Retina (tissue), 1 donor: Measurements from ENCODE around the gene NUP210.

Experiments used
- DNase-seq: peaks from one replicate; pipeline ENCODE4 v3.0.0-alpha.2; 2016

The NUP210 gene

DNA sequence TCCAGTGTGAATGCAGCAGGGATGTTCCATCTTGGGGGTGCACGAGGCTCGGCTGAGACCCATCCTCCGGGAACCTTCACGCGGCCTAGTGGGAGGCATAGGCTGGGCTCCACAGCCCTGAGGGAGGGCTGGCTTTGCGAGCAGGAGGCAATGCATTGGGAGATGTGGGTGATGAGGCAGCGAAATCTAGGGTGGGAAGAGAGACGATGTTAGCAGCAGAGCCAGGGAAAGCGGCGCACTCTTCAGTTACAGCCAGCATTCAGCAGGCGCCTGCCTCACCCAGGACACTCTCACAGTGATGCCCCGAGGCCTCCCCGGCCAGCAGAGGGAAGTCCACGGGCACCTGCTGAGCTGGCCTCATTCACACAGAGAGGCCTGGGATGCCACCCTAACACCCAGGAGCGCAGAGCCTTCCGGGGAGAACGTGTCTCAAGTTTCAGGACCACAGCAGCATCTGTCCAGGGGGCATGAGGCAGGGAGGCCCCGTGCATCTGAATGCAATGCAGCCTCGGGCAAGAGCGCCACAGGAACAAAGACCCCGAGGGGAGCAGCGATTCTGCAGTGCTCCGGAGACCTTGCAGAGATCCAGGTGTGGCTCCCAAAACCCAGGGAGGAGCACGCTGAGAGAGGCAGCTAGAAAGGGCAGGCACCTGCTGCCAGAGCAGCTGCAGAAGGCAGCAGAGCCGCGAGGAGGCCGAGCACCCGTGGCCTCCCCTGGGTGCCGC lies 102.4 kb downstream of the NUP210 start:
- DNase-seq, result no peak

DNA sequence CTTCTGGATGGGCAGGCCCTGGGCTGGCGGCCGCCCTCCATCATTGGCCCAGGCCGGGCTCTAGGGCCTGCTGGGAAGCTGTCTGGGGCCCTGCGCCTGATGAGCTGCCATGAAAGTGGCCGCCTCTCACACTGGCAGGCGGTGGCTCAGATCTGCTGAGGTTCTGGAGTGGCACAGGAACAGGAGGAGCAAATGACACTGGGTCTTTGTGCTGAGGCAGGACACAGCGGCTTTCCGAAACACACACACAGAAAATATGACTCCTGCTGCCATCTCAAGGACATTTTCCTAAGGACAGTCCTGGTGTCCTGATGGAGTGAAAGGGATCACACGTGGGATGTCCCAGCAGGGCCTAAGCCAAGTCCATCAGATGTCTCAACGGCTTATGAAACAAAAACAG lies 103.5 kb downstream of the NUP210 start:
- DNase-seq, result no peak

DNA sequence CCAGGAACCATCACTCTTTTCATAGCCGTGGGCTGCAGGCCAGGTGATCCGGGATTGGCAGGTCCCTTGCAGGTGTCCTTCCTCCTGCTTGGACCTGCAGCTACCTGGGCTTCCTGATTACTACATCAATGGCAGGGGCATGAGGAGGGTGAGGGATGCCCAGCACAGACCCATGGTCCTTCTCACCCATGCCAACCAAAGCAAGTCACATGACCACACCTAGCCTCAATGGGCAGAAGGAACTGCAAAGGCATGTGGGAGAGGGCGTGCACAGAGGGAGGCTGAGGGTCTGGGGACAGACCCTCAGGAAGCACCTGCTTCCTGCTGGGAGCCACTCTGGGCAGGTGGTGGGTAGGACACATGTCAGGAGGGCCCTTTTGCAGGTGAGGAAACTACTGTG lies 105.2 kb downstream of the NUP210 start:
- no peak for DNase-seq

DNA sequence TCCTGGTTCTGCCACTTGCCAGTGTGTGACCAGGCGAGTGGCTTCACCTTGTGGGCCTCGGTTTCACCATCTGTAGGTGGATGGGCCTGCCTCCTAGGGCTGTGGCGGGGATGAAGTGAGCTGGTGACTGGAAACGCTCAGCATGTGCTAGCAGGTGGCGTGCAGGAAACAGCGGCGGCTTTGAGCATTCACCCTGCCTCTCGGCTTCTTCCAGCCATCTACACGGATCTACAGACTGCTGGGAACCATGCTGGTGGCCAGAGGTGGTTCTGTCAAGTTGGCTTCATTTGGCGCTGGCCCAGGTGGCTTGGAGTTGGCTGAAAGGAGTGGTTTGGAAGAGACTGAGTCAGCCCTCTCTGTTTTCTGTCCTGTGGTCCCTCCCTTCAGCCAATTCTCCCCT lies 106.3 kb downstream of the NUP210 start:
- no peak for DNase-seq

DNA sequence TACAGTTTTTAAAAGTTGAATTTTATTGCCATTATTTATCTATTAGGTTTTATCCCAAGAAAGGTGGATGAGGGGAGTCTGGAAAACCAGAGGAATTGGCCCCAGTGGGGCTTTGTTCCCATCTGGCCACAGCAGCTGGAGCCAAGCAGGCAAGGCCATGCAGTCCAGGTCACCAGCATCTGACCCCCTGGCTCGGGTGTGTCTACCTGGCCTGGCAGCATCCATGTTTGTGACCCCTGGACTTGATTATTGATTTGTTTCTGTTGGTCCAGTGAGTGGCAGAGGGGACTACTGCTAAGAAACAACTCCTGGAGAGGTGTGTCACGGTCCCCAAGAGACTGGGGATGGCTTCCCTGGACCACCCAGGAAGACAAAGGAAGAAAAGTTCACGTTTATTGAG lies 111.1 kb downstream of the NUP210 start:
- no peak for DNase-seq

DNA sequence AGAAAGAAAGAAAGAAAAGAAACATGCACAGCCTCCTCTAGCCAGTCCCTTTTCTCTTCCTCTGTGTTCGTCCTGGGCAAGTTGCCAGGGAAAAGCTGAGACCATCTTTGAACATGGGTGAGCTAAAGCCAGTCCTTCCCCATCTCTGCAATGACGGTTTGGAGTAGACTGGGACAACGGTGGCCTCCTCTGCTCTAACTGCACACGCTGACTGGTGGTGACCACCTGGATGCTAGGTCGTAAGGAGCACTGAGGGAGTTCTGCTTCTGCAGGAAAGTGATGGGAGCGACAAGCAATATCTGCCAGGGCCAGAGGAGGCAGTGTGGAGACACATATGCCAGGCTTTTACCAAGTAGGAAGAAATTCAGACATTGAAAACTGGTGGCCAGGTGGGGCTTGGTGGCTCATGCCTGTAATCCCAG lies 111.7 kb downstream of the NUP210 start:
- no peak for DNase-seq

DNA sequence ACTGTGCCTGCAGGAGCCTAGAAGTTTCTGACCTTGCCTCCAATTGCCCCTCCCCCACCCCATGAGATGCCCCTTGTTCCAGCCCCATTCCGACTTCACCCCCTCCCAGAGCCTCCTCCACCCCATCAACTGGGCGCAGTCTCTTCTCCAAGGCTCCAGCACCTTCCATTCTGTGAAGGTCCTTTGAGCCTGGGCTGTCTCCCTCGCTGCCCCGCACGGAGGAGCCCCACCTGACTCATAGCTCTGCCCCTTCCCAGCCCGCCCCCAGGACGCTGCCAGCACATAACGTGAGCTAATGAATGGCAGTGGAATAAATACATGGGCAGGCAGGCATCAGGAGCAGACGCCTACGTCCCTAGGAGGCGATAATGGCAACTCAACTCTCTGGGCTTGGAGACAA lies 113.1 kb downstream of the NUP210 start:
- no peak for DNase-seq

DNA sequence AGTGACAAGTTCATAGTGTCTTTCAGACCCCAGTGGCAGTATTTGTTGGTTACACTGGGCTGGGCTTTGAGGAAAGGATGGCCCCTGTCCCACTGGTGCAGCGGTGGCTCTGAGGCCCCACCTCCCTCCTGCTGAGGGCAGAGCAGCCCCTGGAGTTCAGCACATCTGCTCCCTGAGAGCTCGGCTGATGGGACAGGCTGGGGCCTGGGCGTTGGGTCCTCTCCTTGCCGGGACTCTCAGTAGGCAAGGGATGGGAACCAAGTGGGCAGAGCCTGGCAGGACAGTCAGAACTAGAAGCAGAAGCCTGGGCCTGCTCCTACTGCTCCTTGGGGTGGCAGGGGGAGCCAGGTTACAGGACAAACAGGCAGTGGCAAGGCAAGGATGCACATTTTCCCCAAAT lies 114.5 kb downstream of the NUP210 start:
- no peak for DNase-seq

DNA sequence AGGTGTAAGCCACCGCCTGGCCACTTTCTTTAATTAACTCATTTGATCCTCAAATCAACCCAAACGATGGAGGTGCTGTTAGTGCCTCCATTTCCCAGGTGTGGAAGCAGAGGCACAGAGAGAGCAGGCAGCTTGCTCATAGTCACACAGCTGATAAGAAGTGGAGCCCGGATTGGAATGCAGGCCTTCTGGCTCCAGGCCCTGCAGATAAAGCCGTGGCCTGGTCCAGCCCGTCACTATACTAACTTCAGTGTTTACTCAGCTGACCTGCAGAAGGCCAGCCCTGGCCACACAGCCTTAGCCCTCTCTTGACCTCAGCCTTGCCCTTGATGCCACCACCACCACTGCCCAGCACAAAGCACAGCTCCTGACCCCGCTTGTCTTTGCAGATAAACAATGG lies 116.7 kb downstream of the NUP210 start:
- DNase-seq, result no peak

DNA sequence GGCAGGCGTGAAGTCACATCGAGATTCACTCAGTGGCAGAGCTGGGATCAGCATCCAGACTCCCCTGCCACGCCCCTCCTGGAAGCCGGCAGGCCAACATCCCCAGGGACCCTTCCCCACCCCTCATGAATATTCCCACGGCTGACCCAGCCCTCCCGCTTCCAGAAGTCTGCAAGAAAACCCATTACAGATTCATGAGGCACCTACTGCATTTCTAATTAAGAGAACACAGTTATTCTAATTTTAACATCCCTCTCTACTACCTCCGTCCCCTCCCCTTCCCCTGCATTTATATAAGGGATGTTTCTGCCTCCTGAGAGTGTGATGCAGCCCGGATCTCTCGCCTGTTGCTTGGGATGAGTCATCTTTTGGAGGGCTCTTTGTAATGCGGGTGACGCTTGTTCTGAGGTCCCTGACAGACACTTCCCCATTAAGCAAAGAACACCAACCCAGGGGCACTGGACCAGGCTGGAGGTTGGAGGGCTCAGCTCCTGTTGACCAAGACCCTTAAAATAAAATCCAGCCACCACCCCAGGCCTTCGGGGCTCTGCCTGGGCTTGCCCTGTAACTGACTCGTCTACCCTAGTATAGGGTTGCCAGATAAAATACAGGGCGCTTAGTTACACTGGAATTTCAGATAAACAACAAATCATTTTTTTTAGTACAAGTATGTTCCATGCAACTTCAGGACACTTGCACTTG lies 118.7 kb downstream of the NUP210 start:
- no peak for DNase-seq

DNA sequence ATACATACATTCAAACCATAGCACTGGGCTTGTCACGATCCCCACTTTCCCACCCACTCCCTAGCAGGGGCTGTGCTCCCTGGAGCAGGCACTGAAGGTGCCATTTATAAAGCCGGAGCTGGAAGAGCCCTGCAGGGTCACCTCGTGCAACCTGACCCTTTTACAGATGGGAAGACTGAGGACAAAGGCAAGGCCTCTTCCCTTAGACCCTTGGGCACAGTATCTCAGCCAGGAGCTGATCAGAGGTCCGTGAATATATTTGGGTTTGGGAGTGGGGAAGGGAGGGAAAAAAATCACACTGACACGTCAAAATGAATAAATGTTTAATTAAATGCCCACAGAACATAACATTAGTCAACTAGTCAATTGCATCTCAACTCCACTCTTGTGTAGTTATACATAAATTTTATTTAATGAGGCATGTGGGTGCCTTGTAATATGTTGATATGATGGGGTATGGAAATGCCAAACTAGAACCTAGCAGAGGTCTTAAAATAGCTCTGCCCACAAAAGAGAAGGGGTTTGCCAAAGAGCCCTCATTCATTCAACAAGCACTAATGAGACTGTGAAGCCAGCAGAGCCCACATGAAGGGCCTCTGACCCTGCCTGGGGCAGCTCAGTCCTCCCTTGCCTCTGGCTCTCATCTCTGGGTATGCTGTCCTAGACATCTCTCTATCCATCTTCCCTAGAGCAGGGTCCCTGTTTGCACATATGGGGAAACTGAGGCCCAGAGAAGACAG lies 119.4 kb downstream of the NUP210 start:
- no peak for DNase-seq

DNA sequence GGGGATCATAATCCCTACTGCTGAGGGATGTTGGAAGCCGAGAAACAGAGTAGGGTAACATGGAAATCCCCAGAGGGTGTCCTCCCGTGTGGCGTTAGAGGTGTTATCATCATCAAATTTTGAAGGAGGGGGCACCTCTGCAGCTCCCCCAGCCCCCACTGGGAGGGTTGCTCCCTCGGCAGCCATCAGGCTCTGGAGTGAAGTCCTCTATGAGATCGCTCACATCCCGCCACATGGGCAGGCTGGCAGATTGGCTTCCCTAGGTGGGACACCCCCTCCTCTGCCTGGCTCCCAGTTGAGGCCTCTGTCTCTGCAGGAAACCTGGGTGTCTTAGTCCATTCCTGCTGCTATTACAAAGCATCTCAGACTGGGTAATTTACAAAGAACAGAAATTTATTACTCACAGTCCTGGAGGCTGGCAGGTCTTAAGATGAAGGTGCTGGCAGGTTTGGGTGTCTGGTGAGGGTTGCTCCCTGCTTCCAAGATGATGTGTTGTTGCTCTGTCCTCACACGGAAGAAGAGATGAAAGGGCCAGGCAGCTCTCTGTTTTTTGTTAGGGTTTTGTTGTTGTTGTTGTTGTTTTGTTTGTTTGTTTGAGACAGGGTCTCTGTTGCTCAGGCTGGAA lies 120.5 kb downstream of the NUP210 start:
- no peak for DNase-seq

DNA sequence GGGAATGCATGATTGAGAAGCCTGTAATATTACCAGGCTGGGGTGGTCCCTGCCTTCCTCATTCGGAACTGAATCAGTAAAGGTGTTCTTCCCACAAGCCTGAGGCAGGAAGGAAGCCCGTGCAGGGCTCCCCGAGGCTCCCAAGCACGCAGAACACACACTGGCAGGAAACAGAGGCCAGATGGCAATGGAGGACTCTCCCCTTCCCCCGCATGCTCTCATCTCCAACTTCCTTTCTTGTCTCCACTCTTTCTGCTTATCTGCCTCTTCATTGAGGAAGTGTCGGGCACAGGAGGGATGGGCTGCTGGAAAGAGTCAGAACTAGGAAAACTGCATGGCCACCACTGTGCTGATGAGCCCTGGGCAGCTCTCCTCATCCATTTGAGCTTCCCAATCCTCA lies 123.5 kb downstream of the NUP210 start:
- no peak for DNase-seq

DNA sequence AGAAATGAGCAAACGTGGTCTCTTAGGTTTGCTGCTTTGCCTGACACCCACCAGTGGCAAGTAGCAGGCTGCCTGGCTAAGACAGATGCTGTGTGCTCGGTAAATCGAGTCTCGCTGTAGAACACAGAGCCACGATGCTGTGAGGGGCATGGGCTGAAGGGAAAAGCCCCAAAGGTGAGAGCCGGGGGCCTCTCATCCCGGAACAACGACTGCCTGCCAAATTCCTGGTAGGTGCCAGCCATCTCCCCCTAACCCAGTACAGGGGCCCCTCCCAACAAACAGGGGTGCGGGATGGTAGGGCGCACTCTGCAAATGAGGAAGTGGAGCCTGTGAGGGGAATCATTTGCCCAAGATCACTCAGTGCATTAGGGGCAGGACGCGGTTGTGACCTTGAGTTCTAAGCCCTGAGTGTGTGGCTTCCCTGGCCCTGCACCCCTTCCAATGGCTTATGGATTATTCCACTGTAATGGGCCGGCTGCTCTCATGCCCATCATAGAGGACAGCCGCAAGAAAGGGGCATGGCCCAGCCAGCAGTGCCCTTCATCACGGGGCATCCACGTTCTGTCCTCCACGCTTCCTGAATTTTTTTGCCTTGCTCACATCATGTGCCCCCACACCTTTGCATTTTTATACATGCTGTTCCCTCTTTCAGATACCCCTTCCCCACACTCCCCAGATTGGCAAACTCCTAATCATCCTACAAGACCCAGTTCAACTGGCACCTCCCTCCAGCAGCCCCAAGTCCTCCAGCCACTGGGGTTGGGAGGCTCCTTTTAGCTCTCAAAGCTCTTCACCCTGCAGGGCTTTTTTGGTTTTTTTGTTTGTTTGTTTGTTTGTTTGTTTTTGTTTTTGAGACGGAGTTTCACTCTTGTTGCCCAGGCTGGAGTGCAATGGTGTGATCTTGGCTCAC lies 125.4 kb downstream of the NUP210 start:
- no peak for DNase-seq

DNA sequence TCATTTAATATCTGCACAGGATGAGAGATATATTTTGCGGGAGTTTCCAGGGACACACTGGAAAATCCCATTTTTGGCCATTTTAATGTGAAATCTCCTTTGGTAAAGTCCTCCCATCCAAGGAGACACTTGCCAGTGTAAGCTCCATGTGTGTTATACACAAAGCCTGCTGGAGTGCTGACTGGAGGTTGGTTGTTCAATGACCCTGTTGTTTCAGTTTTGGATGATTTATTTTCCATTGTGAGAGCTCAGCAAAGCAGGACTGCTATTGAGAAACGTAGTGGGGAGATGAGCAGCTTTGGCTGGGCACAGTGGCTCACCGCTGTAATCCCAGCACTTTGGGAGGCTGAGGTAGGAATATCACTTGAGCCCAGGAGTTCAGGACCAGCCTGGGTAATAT lies 127.7 kb downstream of the NUP210 start:
- DNase-seq, result no peak

DNA sequence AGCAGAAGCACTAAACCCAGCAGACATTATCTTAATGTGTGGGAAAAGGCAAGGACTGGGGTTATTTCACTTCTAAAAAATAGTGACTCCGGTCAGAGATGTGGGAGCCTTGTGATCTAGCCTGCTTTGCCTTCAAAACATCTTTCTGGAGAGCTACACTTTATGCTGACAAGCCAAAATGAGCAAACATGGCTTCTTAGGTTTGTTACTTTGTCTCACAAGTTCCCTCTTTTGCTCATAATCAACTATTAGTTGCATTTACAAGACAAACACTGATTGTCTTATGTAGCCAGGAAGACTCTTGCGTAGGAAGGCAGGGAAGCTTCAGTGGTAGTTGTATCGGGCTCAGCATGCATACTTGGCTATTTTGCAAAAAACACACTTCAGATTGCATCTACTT lies 129.2 kb downstream of the NUP210 start:
- DNase-seq, result no peak

DNA sequence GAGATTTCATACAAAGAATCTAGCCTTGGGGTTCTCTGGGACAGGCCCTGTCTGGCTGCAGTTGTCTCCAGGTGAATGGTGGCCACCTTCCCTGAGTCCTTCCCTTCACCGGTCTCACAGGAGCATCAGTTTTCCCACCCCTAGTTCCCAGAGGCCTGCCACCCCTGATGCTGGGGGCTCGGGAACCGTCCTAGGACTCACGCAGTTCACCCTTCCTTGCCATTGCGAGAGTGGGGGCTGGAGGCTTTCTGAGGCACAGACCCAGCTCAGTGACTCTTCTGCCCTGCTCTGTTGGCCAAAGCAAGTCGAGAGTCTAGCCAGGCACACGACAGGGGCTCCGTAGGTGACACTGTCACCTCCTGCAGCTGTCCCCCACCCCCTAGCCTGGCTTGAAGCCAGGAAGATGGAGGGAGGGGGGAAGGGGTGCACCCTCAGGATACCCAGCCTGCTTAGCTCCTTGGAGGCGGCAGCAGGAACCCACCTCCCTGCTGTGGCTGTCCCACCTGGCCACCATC lies 130.3 kb downstream of the NUP210 start:
- no peak for DNase-seq

DNA sequence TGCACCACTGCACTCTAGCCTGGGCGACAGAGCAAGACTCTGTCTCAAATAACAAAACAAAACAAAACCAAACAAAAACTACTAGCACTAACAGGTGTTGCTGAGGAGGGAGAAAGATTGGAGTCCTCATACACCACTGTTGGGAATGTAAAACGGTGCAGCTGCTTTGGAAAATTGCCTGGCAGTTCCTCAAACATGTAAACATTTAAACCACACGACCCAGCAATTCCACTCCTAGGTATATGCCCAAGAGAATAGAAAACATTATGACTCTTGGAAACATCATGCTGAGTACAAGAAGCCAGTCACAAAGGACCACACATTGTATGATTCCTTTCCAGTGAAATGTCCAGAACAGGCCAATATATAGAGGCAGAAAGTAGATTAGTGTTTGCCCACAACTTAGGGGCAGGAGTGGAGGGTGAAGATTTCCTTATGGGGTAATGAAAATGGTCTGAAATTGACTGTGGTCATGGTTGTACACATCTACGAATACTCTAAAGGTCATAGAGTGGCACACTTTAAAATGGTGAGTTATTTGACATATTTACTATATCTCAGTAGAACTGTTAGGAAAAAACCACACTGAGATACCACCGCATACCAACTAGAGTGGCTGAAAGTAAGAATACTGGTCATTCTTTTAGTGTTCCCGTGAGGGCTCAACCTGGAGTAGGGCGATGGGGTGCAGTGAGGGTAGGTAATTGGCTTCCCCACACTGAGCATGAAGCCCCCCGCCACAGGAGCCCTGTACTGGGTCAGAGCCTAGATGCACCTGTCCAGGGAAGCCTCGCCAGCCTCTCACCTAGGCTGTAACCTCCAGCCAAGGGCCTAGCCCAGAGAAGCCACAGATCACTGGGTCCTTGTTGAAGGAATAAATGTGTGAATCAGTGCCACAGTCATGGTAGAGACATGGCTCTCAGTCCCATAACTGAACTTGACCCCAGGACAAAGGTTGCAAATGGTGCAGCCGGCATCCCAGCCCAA lies 131.1 kb downstream of the NUP210 start:
- DNase-seq, result no peak

DNA sequence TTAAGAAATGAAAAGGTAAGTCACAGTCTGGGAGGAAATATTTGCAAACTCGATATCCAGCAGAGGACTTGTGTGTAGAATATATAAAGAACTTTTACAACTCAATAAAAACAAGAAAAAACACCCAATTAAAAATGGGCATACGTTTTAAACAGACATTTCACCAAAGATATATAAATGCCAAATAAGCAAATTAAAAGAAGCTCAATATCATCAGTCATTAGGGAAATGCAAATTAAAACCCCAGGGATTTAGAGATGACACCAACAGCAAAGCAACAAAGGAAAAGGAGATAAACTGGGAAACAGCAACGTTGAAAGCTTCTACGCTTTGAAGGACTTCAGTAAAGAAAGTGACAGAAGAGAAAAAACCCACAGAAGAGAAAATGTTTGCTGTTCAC lies 132.3 kb downstream of the NUP210 start:
- DNase-seq, result no peak

DNA sequence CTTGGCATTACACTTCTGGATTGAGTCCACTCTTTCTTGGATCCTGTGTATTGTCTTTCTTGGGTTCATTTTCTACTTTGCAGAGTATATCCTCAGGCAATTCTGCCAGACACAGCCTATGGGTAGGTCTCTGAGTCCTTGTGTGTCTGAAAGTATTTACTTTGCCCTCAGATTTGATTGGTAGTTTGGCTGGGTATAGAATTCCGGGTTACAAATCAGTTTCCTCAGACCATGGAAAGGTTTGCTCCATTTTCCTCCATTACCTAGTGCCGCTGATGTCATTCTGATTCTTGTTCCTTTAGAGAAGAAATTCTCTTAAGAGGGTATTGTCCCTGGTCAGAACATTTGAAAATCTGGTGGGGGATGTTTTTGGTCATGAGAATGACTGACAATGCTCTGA lies 133.2 kb downstream of the NUP210 start:
- no peak for DNase-seq

DNA sequence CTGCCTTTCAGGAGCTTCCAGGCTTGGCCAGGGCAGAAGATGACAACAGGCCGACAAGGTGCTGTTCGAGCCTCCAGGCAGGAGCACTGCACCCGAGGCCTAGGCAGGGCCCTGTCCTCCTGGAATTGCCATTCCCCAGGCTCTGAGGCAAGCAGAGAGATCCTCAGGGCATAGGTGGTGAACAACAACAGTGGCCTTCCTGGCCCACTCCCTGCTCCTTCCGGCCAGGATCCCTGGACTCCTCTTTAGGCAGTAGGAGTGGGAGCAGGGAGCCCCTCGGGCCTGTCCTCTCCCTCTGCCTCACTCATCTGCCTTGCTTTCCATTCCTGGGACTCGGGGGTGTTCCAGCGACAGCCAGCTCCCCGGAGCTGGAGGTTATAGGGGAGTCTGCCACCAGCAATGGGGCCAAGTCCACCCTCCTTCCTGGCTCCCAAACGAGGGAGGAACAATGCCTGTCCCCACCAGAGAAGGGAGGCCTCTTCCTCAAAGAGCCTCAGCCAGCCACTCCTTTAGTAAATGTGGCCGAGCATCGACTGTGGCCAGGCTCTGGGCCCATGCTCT lies 135.0 kb downstream of the NUP210 start:
- DNase-seq, result no peak
